HL-60 (cell line): ENCODE measurements around the gene NR3C1.

Experiments
- DNase-seq, 2 experiments: peaks; one replicate each; pipeline ENCODE4 v3.0.0-alpha.2; 2010 to 2020; ENCODE audit warnings: low read depth in 1 of 2, low spot score in 1 of 2
- H3K27ac ChIP-seq: fragments of 250-450 bp; sonication (Bioruptor Pico); replicated peaks from 2 replicates; pipeline ENCODE4 v1.5.1; 2020; ENCODE audit warnings: mild to moderate bottlenecking, moderate library complexity
- H3K27me3 ChIP-seq: fragments of 250-450 bp; sonication (Bioruptor Pico); 2 replicates; pipeline ENCODE4 v1.5.1; 2021; ENCODE audit warnings: mild to moderate bottlenecking, moderate library complexity; ENCODE audit not compliant: insufficient read depth, poor library complexity, severe bottlenecking
- H3K4me3 ChIP-seq: replicated peaks from 2 replicates; pipeline ENCODE4 v1.5.1; 2011; ENCODE audit warnings: mild to moderate bottlenecking, control low read depth, low read length; ENCODE audit not compliant: insufficient read depth
- GABPA ChIP-seq: IDR thresholded peaks from 2 replicates; pipeline ENCODE4 v1.6.1; 2012; ENCODE audit warnings: low read depth
- POLR2AphosphoS5 ChIP-seq: IDR thresholded peaks from 2 replicates; pipeline ENCODE4 v1.6.1; 2012; ENCODE audit warnings: low read depth
- SPI1 ChIP-seq: IDR thresholded peaks from 2 replicates; pipeline ENCODE4 v1.6.1; 2012; ENCODE audit warnings: low read depth, mild to moderate bottlenecking, borderline replicate concordance
- TF ChIP-seq, protein P1 (sequence below): IDR thresholded peaks from 2 replicates; pipeline ENCODE4 v1.6.1; 2012; ENCODE audit warnings: low read depth; ENCODE audit not compliant: insufficient replicate concordance
- TF ChIP-seq, protein P2 (sequence below): IDR thresholded peaks from one replicate; pipeline ENCODE4 v1.5.1; 2011; ENCODE audit warnings: low read length, control low read depth, inconsistent platforms; ENCODE audit not compliant: insufficient read depth

The NR3C1 gene

DNA sequence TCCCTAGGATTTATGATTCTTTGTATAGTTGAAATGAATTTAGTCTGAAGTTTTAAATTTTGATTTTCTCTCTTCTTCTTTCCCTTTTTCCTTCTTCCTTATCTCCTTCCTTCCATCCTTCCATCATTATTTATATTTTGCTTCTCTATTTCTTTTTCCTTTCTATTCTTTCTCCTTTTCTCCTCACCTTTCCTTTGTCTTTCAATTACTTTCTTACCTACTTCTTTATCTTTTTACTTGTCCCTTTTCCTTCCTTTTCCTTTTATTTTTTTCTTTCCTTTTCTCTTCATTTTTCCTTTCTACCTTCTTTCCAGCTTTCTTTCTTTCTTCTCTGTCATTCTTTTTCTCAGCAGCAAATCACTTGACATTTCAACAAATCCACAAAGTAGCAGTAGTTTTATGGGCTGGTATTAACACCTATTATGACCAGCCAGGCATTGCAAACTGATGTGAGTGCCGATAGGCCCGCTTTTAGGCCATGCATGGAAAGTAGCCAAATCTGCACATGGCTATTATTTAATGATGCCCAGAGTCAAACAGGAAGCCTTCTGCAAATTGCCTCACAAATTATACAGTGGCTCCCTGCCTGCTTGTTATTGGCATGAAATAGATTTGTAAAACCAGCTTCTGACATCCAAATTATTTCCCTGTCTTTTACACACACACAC lies 37.1 kb upstream of the NR3C1 start:
- no peak overlapping the region for H3K27ac ChIP-seq
- DNase-seq: no peak
- TF ChIP-seq, protein P1, sequence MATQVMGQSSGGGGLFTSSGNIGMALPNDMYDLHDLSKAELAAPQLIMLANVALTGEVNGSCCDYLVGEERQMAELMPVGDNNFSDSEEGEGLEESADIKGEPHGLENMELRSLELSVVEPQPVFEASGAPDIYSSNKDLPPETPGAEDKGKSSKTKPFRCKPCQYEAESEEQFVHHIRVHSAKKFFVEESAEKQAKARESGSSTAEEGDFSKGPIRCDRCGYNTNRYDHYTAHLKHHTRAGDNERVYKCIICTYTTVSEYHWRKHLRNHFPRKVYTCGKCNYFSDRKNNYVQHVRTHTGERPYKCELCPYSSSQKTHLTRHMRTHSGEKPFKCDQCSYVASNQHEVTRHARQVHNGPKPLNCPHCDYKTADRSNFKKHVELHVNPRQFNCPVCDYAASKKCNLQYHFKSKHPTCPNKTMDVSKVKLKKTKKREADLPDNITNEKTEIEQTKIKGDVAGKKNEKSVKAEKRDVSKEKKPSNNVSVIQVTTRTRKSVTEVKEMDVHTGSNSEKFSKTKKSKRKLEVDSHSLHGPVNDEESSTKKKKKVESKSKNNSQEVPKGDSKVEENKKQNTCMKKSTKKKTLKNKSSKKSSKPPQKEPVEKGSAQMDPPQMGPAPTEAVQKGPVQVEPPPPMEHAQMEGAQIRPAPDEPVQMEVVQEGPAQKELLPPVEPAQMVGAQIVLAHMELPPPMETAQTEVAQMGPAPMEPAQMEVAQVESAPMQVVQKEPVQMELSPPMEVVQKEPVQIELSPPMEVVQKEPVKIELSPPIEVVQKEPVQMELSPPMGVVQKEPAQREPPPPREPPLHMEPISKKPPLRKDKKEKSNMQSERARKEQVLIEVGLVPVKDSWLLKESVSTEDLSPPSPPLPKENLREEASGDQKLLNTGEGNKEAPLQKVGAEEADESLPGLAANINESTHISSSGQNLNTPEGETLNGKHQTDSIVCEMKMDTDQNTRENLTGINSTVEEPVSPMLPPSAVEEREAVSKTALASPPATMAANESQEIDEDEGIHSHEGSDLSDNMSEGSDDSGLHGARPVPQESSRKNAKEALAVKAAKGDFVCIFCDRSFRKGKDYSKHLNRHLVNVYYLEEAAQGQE: no peak
- TF ChIP-seq, protein P2, sequence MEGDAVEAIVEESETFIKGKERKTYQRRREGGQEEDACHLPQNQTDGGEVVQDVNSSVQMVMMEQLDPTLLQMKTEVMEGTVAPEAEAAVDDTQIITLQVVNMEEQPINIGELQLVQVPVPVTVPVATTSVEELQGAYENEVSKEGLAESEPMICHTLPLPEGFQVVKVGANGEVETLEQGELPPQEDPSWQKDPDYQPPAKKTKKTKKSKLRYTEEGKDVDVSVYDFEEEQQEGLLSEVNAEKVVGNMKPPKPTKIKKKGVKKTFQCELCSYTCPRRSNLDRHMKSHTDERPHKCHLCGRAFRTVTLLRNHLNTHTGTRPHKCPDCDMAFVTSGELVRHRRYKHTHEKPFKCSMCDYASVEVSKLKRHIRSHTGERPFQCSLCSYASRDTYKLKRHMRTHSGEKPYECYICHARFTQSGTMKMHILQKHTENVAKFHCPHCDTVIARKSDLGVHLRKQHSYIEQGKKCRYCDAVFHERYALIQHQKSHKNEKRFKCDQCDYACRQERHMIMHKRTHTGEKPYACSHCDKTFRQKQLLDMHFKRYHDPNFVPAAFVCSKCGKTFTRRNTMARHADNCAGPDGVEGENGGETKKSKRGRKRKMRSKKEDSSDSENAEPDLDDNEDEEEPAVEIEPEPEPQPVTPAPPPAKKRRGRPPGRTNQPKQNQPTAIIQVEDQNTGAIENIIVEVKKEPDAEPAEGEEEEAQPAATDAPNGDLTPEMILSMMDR: no peak
- TF ChIP-seq POLR2AphosphoS5: no peak
- no peak for TF ChIP-seq GABPA
- H3K27me3 ChIP-seq: no peaks in the 10 kb centered on the region
- H3K4me3 ChIP-seq: no peak overlapping the region

DNA sequence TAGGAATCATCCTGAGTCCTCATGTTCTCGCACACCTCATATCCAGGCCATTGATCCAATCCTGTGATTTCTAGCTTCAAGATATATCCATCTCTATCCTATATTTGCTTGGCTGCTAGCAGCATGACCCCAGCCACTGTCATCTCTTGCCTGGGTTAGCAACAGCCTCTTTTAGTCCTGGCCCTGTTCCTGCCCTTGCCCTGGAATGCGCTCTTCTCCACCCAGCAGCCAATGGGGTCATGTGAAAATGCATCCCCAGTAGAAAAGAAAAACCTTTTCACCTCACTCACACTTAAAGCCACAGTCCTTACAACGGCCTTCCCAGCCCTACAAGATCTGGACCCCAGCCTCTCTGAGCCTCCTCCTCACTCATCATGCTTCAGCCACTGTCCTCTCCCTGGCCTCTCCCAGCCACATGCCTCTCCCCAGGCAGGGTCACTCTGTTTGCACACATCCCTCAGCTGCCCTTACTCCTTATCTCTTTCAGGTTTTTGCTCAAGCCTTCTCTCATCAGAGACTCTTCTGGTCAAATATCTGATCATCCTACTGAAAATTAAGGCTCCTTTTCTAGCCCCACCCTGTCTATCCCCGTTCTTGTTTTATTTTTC lies 34.3 kb upstream of the NR3C1 start:
- no peak for DNase-seq
- TF ChIP-seq POLR2AphosphoS5 (no peak), SPI1 (no peak), GABPA (no peak)
- TF ChIP-seq, protein P1: no peak
- TF ChIP-seq, protein P2: no peak
- H3K4me3 ChIP-seq: no peak overlapping the region
- no peaks in the 10 kb centered on the region for H3K27me3 ChIP-seq
- H3K27ac ChIP-seq: no peak overlapping the region

DNA sequence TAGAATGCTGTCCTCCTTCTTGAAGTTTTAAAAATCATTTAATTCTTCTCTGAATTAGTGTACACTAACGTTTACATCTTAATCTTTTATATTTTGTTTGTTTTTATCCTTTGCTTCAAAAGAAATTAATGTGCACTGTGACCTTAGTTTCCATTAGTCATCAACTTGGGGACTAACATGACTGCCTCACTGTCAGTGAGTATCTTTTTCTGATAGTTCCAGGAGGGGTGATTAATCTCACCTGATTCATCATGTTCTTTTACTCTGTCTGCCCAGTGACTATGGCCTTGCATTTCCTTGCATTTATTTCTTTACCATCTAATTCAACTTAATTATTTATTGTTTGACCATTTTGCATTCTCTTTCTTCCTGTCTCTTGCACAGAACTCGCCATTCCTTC lies 33.4 kb upstream of the NR3C1 start:
- Histone ChIP-seq H3K27ac (no peak overlapping the region), H3K4me3 (no peak overlapping the region), H3K27me3 (no peaks in the 10 kb centered on the region)
- no peak for TF ChIP-seq POLR2AphosphoS5
- TF ChIP-seq, protein P1: no peak
- TF ChIP-seq SPI1: no peak
- TF ChIP-seq GABPA: no peak
- TF ChIP-seq, protein P2: no peak
- no peak for DNase-seq
